Colonic mucosa (tissue), 4 donors: ENCODE data around the gene CRK. TPM values are rescaled to one million over a fixed set of nuclear protein-coding genes. Genes with fewer than 3 reads are reported as not detected.
A peak's percentile ranks its signal among the peaks of the same experiment; 100 is the strongest.
"Not testable (repeated sequence)": the region's sequence is repeated elsewhere in the genome, so short reads cannot be mapped to it uniquely, and the experiment has no call there.

Experiments used
- DNase-seq: peaks from one replicate; pipeline ENCODE4 v3.0.0-alpha.2; 2020
- H3K27ac ChIP-seq: fragments of 200-600 bp; one replicate; pipeline ENCODE4 v1.8.0; 2021
- H3K27me3 ChIP-seq: fragments of 200-600 bp; one replicate; pipeline ENCODE4 v1.8.0; 2021
- H3K36me3 ChIP-seq: fragments of 200-600 bp; one replicate; pipeline ENCODE4 v1.8.0; 2021
- H3K4me1 ChIP-seq: fragments of 200-600 bp; one replicate; pipeline ENCODE4 v1.8.0; 2021; ENCODE audit warnings: mild to moderate bottlenecking
- H3K4me3 ChIP-seq: fragments of 200-600 bp; one replicate; pipeline ENCODE4 v1.8.0; 2021
- H3K9ac ChIP-seq, 2 donors: one replicate each; pipeline ENCODE4 v1.7.0; 2013; ENCODE audit warnings: control low read depth in 2 of 2, low read depth in 2 of 2, low read length in 2 of 2
- H3K9me3 ChIP-seq: fragments of 200-600 bp; one replicate; pipeline ENCODE4 v1.8.0; 2021
- CTCF ChIP-seq: fragments of 200-600 bp; IDR thresholded peaks from one replicate; pipeline ENCODE4 v1.8.0; 2022; ENCODE audit warnings: antibody characterized with exemption, mild to moderate bottlenecking
- intact Hi-C: fragments of 100-400 bp; cut with DNase I; formaldehyde crosslinking; loops from one replicate; pipeline ENCODE4 v1.14.1; 2022
- total RNA-seq, 2 donors: library from RNA; stranded (reverse); fragmentation: NEBNext Ultra II Directional in 1 of 2; extraction: Animal tissue kit (Norgen Biotek cat#: 25700) in 1 of 2; gene quantifications; one replicate each; pipeline ENCODE4 v1.2.1, GENCODE V29; 2021
- donor health status: healthy.
- donor health status: DM: no; HTN: no; CAD: no.
- donor health status: DM: no; HTN: no; CAD: no.

Gene CRK
- total RNA-seq, 2 donors from 2014 or later: 74.5 to 82.0 TPM

- Histone ChIP-seq H3K36me3 (no peaks in the 10 kb centered on the region), H3K4me1 (peaks cover 6% of the 10 kb centered on the region), H3K9me3 (no peaks in the 10 kb centered on the region), H3K27ac (no peak overlapping the region), H3K9ac (no peak overlapping the region), H3K27me3 (no peaks in the 10 kb centered on the region), H3K4me3 (no peak overlapping the region)
- intact Hi-C loops: no loop called here
- no peak for TF ChIP-seq CTCF
- no peak for DNase-seq
Observed at GRCh38 chr17:1462164-1463112, 6.4 kb upstream of the CRK start.

GRCh38 chr17:1461198-1461944, 5.3 kb upstream of the CRK start:
- no peak for DNase-seq
- no peak for TF ChIP-seq CTCF
- no peaks in the 10 kb centered on the region for H3K9me3 ChIP-seq
- intact Hi-C loops: no loop called here
- no peaks in the 10 kb centered on the region for H3K36me3 ChIP-seq
- no peaks in the 10 kb centered on the region for H3K27me3 ChIP-seq
- no peak overlapping the region for H3K4me3 ChIP-seq
- peaks cover 6% of the 10 kb centered on the region for H3K4me1 ChIP-seq
- H3K27ac ChIP-seq: no peak overlapping the region
- no peak overlapping the region for H3K9ac ChIP-seq

- TF ChIP-seq CTCF: no peak
- intact Hi-C loops: no loop called here
- H3K4me3 ChIP-seq: no peak overlapping the region
- H3K4me1 ChIP-seq: peaks cover 6% of the 10 kb centered on the region
- H3K36me3 ChIP-seq: no peaks in the 10 kb centered on the region
- peak; percentile 71 for DNase-seq
- no peak overlapping the region for H3K9ac ChIP-seq
- H3K27me3 ChIP-seq: no peaks in the 10 kb centered on the region
- H3K9me3 ChIP-seq: no peaks in the 10 kb centered on the region
- no peak overlapping the region for H3K27ac ChIP-seq
Observed at GRCh38 chr17:1460233-1460632, 4.2 kb upstream of the CRK start.

- Histone ChIP-seq H3K36me3 (no peaks in the 10 kb centered on the region), H3K4me3 (peak overlapping the region; percentile 86), H3K9ac (peak overlapping the region; percentile 93 to 99), H3K27me3 (no peaks in the 10 kb centered on the region), H3K4me1 (peaks cover 16% of the 10 kb centered on the region), H3K27ac (peak overlapping the region; percentile 93), H3K9me3 (no peaks in the 10 kb centered on the region)
- peak; percentile 68 for DNase-seq
- peak; percentile 38 for TF ChIP-seq CTCF
- intact Hi-C loops: loop anchor here (10.0 kb wide), 1 partner anchor 91 kb away; no protein-coding TSS in a partner anchor
Observed at GRCh38 chr17:1455291-1455796, 688 bp downstream of the CRK start.

GRCh38 chr17:1454541-1454940, 1.5 kb downstream of the CRK start:
- DNase-seq: no peak
- H3K9me3 ChIP-seq: no peaks in the 10 kb centered on the region
- peak overlapping the region; percentile 86 for H3K4me3 ChIP-seq
- intact Hi-C loops: loop anchor here (10.0 kb wide), 1 partner anchor 90 kb away; no protein-coding TSS in a partner anchor
- no peaks in the 10 kb centered on the region for H3K36me3 ChIP-seq
- H3K27me3 ChIP-seq: no peaks in the 10 kb centered on the region
- peaks cover 22% of the 10 kb centered on the region for H3K4me1 ChIP-seq
- no peak for TF ChIP-seq CTCF
- H3K27ac ChIP-seq: peak overlapping the region; percentile 93
- peak overlapping the region; percentile 93 to 99 for H3K9ac ChIP-seq

- Histone ChIP-seq H3K27ac (peak overlapping the region; percentile 93), H3K4me1 (peaks cover 27% of the 10 kb centered on the region)
- peak; percentile 73 for DNase-seq
- H3K9ac ChIP-seq, H3K9me3 ChIP-seq, H3K4me3 ChIP-seq, H3K27me3 ChIP-seq, H3K36me3 ChIP-seq: not testable (repeated sequence)
- intact Hi-C loops: loop anchor here (10.0 kb wide), 1 partner anchor 89 kb away; no protein-coding TSS in a partner anchor
Observed at GRCh38 chr17:1453694-1454093, 2.3 kb downstream of the CRK start.
